ENCODE data around the gene IDE. TPM values are rescaled to one million over a fixed set of nuclear protein-coding genes. Genes with fewer than 3 reads are reported as not detected.

The IDE gene
- polyA plus RNA-seq, 3 donors, result 10.7 to 21.8 (median 15.6) TPM

GRCh38 chr10:92483539-92483938 lies 90.4 kb downstream of the IDE start:
- WGBS (ENCODE audit: insufficient coverage), result 96% methylated on average over 4 of the region's 4 CpGs
- H3K9me3 ChIP-seq (replicated peaks in 1 of 2; ENCODE audit: control insufficient read depth in 1 of 2, insufficient read depth in 1 of 2, low read length in 2 of 2), result no peaks in the 10 kb centered on the region

GRCh38 chr10:92480413-92480812 lies 93.5 kb downstream of the IDE start:
- Histone ChIP-seq H3K9ac (ENCODE audit: insufficient read depth, low read length, poor library complexity, severe bottlenecking) (no peak overlapping the region), H3K79me2 (ENCODE audit: insufficient read depth, low read length) (no peaks in the 10 kb centered on the region), H3K4me2 (replicated peaks; ENCODE audit: extremely low read depth, low read length, poor library complexity, severe bottlenecking) (no peak overlapping the region), H3K4me1 (ENCODE audit: control insufficient read depth in 1 of 2, insufficient read depth in 2 of 2, low read length in 2 of 2) (no peaks in the 10 kb centered on the region), H3K27me3 (ENCODE audit: control insufficient read depth in 2 of 2, insufficient read depth in 2 of 2, low read length in 2 of 2) (no peaks in the 10 kb centered on the region), H3K27ac (ENCODE audit: low read depth in 1 of 2, low read length in 2 of 2) (no peak overlapping the region), H2AFZ (ENCODE audit: insufficient read depth, low read depth, low read length, poor library complexity, severe bottlenecking) (no peak overlapping the region), H3K9me3 (replicated peaks in 1 of 2; ENCODE audit: control insufficient read depth in 1 of 2, insufficient read depth in 1 of 2, low read length in 2 of 2) (no peaks in the 10 kb centered on the region), H4K20me1 (ENCODE audit: insufficient read depth, low read length) (no peaks in the 10 kb centered on the region), H3K36me3 (replicated peaks in 1 of 2; ENCODE audit: control insufficient read depth in 1 of 2, insufficient read depth in 2 of 2, low read length in 2 of 2) (peaks cover 72 to 90% of the 10 kb centered on the region in 2 donors), H3K4me3 (replicated peaks in 1 of 3; ENCODE audit: low read depth in 2 of 3, low read length in 3 of 3) (no peak overlapping the region)
- intact Hi-C loops (cut with micrococcal nuclease), result no loop called here
- TF ChIP-seq CTCF (IDR thresholded peaks at IDR 0.05), result no peak
- peaks cover 65 to 92% of the 10 kb centered on the region in 2 donors for H3K36me3 Mint-ChIP-seq
- H3K4me3 Mint-ChIP-seq, result no peak overlapping the region
- no peaks in the 10 kb centered on the region for H3K27me3 Mint-ChIP-seq (ENCODE audit: low read depth in 3 of 3)
- H3K9me3 Mint-ChIP-seq, result peaks cover 0 to 1% (median 0%) of the 10 kb centered on the region in 7 donors
- no peak for DNase-seq
- H3K4me1 Mint-ChIP-seq, result no peaks in the 10 kb centered on the region
- no peak overlapping the region for H3K27ac Mint-ChIP-seq

More at GRCh38 chr10:92483539-92483938, 90.4 kb downstream of the IDE start:
- no peak for DNase-seq
- no peak overlapping the region for H3K27ac ChIP-seq (ENCODE audit: low read depth in 1 of 2, low read length in 2 of 2)
- Mint-ChIP-seq H3K4me3 (no peak overlapping the region), H3K36me3 (peaks cover 67 to 82% of the 10 kb centered on the region in 2 donors), H3K9me3 (peaks cover 0 to 1% (median 0%) of the 10 kb centered on the region in 7 donors), H3K4me1 (peaks cover 20% of the 10 kb centered on the region), H3K27me3 (ENCODE audit: low read depth in 3 of 3) (no peaks in the 10 kb centered on the region), H3K27ac (no peak overlapping the region)
- H3K27me3 ChIP-seq (ENCODE audit: control insufficient read depth in 2 of 2, insufficient read depth in 2 of 2, low read length in 2 of 2), result no peaks in the 10 kb centered on the region
- TF ChIP-seq CTCF (IDR thresholded peaks at IDR 0.05), result no peak
- H4K20me1 ChIP-seq (ENCODE audit: insufficient read depth, low read length), result no peaks in the 10 kb centered on the region
- intact Hi-C loops (cut with micrococcal nuclease), result no loop called here
- peaks cover 21% of the 10 kb centered on the region in 2 donors for H3K4me1 ChIP-seq (ENCODE audit: control insufficient read depth in 1 of 2, insufficient read depth in 2 of 2, low read length in 2 of 2)
- H3K4me2 ChIP-seq (replicated peaks; ENCODE audit: extremely low read depth, low read length, poor library complexity, severe bottlenecking), result no peak overlapping the region
- H3K36me3 ChIP-seq (replicated peaks in 1 of 2; ENCODE audit: control insufficient read depth in 1 of 2, insufficient read depth in 2 of 2, low read length in 2 of 2), result peaks cover 58 to 82% of the 10 kb centered on the region in 2 donors
- no peak overlapping the region for H3K4me3 ChIP-seq (replicated peaks in 1 of 3; ENCODE audit: low read depth in 2 of 3, low read length in 3 of 3)
- no peak overlapping the region for H2AFZ ChIP-seq (ENCODE audit: insufficient read depth, low read depth, low read length, poor library complexity, severe bottlenecking)
- H3K9ac ChIP-seq (ENCODE audit: insufficient read depth, low read length, poor library complexity, severe bottlenecking), result no peak overlapping the region
- no peaks in the 10 kb centered on the region for H3K79me2 ChIP-seq (ENCODE audit: insufficient read depth, low read length)

Data from CD14-positive monocyte (primary cell).